ENCODE results near the gene GCLC.
A peak's percentile ranks its signal among the peaks of the same experiment; 100 is the strongest.
"Not testable (repeated sequence)": the region's sequence is repeated elsewhere in the genome, so short reads cannot be mapped to it uniquely, and the experiment has no call there.

Gene GCLC

GRCh38 chr6:53487080-53487479, 57.8 kb downstream of the GCLC start:
- no peak for DNase-seq

GRCh38 chr6:53486679-53487078, 58.2 kb downstream of the GCLC start:
- DNase-seq = no peak

- peak; percentile 28 to 81 (median 51) for DNase-seq
Observed at GRCh38 chr6:53484476-53485280, 60.2 kb downstream of the GCLC start.

GRCh38 chr6:53483423-53484353, 61.2 kb downstream of the GCLC start:
- DNase-seq = no peak

- DNase-seq = no peak
Observed at GRCh38 chr6:53481323-53481722, 63.6 kb downstream of the GCLC start.

GRCh38 chr6:53480774-53481173, 64.1 kb downstream of the GCLC start:
- DNase-seq = not testable (repeated sequence)

- DNase-seq = no peak
Observed at GRCh38 chr6:53479871-53480270, 65.0 kb downstream of the GCLC start.

- no peak for DNase-seq
Observed at GRCh38 chr6:53476964-53477363, 67.9 kb downstream of the GCLC start.

- DNase-seq = no peak
Observed at GRCh38 chr6:53474010-53474409, 70.9 kb downstream of the GCLC start.

- DNase-seq = no peak
Observed at GRCh38 chr6:53469163-53469562, 75.7 kb downstream of the GCLC start.

- DNase-seq = no peak
Observed at GRCh38 chr6:53466257-53466656, 78.6 kb downstream of the GCLC start.

- no peak for DNase-seq
Observed at GRCh38 chr6:53465732-53466131, 79.2 kb downstream of the GCLC start.

GRCh38 chr6:53464927-53465460, 79.9 kb downstream of the GCLC start:
- no peak for DNase-seq

- DNase-seq = no peak
Observed at GRCh38 chr6:53464483-53464882, 80.4 kb downstream of the GCLC start.

- no peak for DNase-seq
Observed at GRCh38 chr6:53461696-53462095, 83.2 kb downstream of the GCLC start.

- no peak for DNase-seq
Observed at GRCh38 chr6:53461041-53461656, 83.8 kb downstream of the GCLC start.

GRCh38 chr6:53458105-53458866, 86.6 kb downstream of the GCLC start:
- no peak for DNase-seq

- DNase-seq = no peak
Observed at GRCh38 chr6:53456809-53457208, 88.1 kb downstream of the GCLC start.

GRCh38 chr6:53455678-53456077, 89.2 kb downstream of the GCLC start:
- no peak for DNase-seq

- DNase-seq = no peak
Observed at GRCh38 chr6:53451165-53451564, 93.7 kb downstream of the GCLC start.

GRCh38 chr6:53447865-53448264, 97.0 kb downstream of the GCLC start:
- no peak for DNase-seq
